ENCODE measurements around the gene NR1H4. TPM values are rescaled to one million over a fixed set of nuclear protein-coding genes. Genes with fewer than 3 reads are reported as not detected.

The NR1H4 gene
- polyA plus RNA-seq, 3 donors: 0.04 to 0.75 (median 0.67) TPM

- 68 to 82% (median 69%) methylated on average over 1 of the region's 1 CpG for WGBS, 3 donors
- H3K27ac ChIP-seq (ENCODE audit: low read depth, low read length): no peak overlapping the region
Observed at GRCh38 chr12:100463661-100464060, 10.0 kb upstream of the NR1H4 start.

- 79 to 95% (median 93%) methylated on average over 1 of the region's 1 CpG for WGBS, 3 donors
- no peak overlapping the region for H3K27ac ChIP-seq (ENCODE audit: low read depth, low read length)
Observed at GRCh38 chr12:100464529-100464928, 9.1 kb upstream of the NR1H4 start.

- no peak overlapping the region for H3K27ac ChIP-seq (ENCODE audit: low read depth, low read length)
Observed at GRCh38 chr12:100468126-100468525, 5.5 kb upstream of the NR1H4 start.

GRCh38 chr12:100472325-100472724 is 1.3 kb upstream of the NR1H4 start:
- no peak overlapping the region for H3K27ac ChIP-seq (ENCODE audit: low read depth, low read length)
- WGBS, 3 donors: 52 to 90% (median 60%) methylated on average over 2 of the region's 2 CpGs

- WGBS, 3 donors: 49 to 59% (median 54%) methylated on average over 3 of the region's 3 CpGs
- no peak overlapping the region for H3K27ac ChIP-seq (ENCODE audit: low read depth, low read length)
Observed at GRCh38 chr12:100473050-100473715, 483 bp upstream of the NR1H4 start.

GRCh38 chr12:100474617-100475016 is 951 bp downstream of the NR1H4 start:
- 55 to 88% (median 86%) methylated on average over 1 of the region's 1 CpG for WGBS, 3 donors
- H3K27ac ChIP-seq (ENCODE audit: low read depth, low read length): no peak overlapping the region

- H3K27ac ChIP-seq (ENCODE audit: low read depth, low read length): no peak overlapping the region
- 40 to 63% (median 54%) methylated on average over 14 of the region's 14 CpGs for WGBS, 3 donors
Observed at GRCh38 chr12:100476013-100476751, 2.5 kb downstream of the NR1H4 start.

GRCh38 chr12:100481021-100481420 is 7.4 kb downstream of the NR1H4 start:
- no peak overlapping the region for H3K27ac ChIP-seq (ENCODE audit: low read depth, low read length)
- WGBS, 3 donors: 77 to 89% (median 77%) methylated on average over 5 of the region's 5 CpGs

- WGBS, 3 donors: 40 to 65% (median 48%) methylated on average over 6 of the region's 6 CpGs
- no peak overlapping the region for H3K27ac ChIP-seq (ENCODE audit: low read depth, low read length)
Observed at GRCh38 chr12:100484183-100484886, 10.7 kb downstream of the NR1H4 start.

- H3K27ac ChIP-seq (ENCODE audit: low read depth, low read length): no peak overlapping the region
Observed at GRCh38 chr12:100484891-100485471, 11.3 kb downstream of the NR1H4 start.

GRCh38 chr12:100485983-100486382 is 12.3 kb downstream of the NR1H4 start:
- no peak overlapping the region for H3K27ac ChIP-seq (ENCODE audit: low read depth, low read length)
- WGBS, 3 donors: 76 to 88% (median 84%) methylated on average over 5 of the region's 5 CpGs

- no peak overlapping the region for H3K27ac ChIP-seq (ENCODE audit: low read depth, low read length)
- 62 to 77% (median 74%) methylated on average over 3 of the region's 3 CpGs for WGBS, 3 donors
Observed at GRCh38 chr12:100489251-100489820, 15.7 kb downstream of the NR1H4 start.

GRCh38 chr12:100490056-100490455 is 16.4 kb downstream of the NR1H4 start:
- no peak overlapping the region for H3K27ac ChIP-seq (ENCODE audit: low read depth, low read length)
- 30 to 74% (median 48%) methylated on average over 1 of the region's 1 CpG for WGBS, 3 donors

- WGBS, 3 donors: 77 to 84% (median 83%) methylated on average over 4 of the region's 4 CpGs
- no peak overlapping the region for H3K27ac ChIP-seq (ENCODE audit: low read depth, low read length)
Observed at GRCh38 chr12:100491104-100491503, 17.4 kb downstream of the NR1H4 start.

GRCh38 chr12:100493396-100494012 is 19.8 kb downstream of the NR1H4 start:
- 61 to 84% (median 80%) methylated on average over 6 of the region's 6 CpGs for whole genome bisulfite sequencing, 3 donors
- no peak overlapping the region for H3K27ac ChIP-seq (ENCODE audit: low read depth, low read length)

GRCh38 chr12:100494026-100494425 is 20.4 kb downstream of the NR1H4 start:
- 69 to 91% (median 84%) methylated on average over 2 of the region's 2 CpGs for WGBS, 3 donors

GRCh38 chr12:100494538-100494937 is 20.9 kb downstream of the NR1H4 start:
- H3K27ac ChIP-seq (ENCODE audit: low read depth, low read length): no peak overlapping the region
- 87 to 94% (median 93%) methylated on average over 2 of the region's 2 CpGs for WGBS, 3 donors

More at GRCh38 chr12:100494026-100494425, 20.4 kb downstream of the NR1H4 start:
- H3K27ac ChIP-seq (ENCODE audit: low read depth, low read length): no peak overlapping the region

GRCh38 chr12:100497105-100497795 is 23.6 kb downstream of the NR1H4 start:
- H3K27ac ChIP-seq (ENCODE audit: low read depth, low read length): no peak overlapping the region
- 65 to 83% (median 79%) methylated on average over 15 of the region's 15 CpGs for WGBS, 3 donors

All from adipose tissue (tissue), 3 donors.